Hypothalamus (tissue), 51 donors: ENCODE results near the gene RGL2.
"Not testable (repeated sequence)": the region's sequence is repeated elsewhere in the genome, so short reads cannot be mapped to it uniquely, and the experiment has no call there.

ENCODE experiments used
- DNase-seq, 51 donors: peaks; one replicate each; lab custom pipeline; 2025; lab: John Stamatoyannopoulos, UW

Gene RGL2

GRCh38 chr6:33295621-33296369, 2.9 kb downstream of the RGL2 start:
- DNase-seq: no peak

GRCh38 chr6:33294086-33294823, 4.5 kb downstream of the RGL2 start:
- DNase-seq: no peak

- DNase-seq: no peak
Observed at GRCh38 chr6:33292996-33293682, 5.6 kb downstream of the RGL2 start.

- no peak for DNase-seq
Observed at GRCh38 chr6:33290459-33290858, 8.3 kb downstream of the RGL2 start.

- no peak for DNase-seq
Observed at GRCh38 chr6:33289784-33290315, 8.9 kb downstream of the RGL2 start.

GRCh38 chr6:33288921-33289783, 9.6 kb downstream of the RGL2 start, which contains the start of the genes PFDN6 and WDR46:
Gene PFDN6, plus strand, starts transcription at chr6:33289601. Its CDS starts 256 bp downstream, at chr6:33289857.
Gene WDR46, minus strand, starts transcription at chr6:33289239. Its CDS starts 69 bp downstream, at chr6:33289170.
- DNase-seq: peak; percentile 44 to 100 (median 80)

DNA sequence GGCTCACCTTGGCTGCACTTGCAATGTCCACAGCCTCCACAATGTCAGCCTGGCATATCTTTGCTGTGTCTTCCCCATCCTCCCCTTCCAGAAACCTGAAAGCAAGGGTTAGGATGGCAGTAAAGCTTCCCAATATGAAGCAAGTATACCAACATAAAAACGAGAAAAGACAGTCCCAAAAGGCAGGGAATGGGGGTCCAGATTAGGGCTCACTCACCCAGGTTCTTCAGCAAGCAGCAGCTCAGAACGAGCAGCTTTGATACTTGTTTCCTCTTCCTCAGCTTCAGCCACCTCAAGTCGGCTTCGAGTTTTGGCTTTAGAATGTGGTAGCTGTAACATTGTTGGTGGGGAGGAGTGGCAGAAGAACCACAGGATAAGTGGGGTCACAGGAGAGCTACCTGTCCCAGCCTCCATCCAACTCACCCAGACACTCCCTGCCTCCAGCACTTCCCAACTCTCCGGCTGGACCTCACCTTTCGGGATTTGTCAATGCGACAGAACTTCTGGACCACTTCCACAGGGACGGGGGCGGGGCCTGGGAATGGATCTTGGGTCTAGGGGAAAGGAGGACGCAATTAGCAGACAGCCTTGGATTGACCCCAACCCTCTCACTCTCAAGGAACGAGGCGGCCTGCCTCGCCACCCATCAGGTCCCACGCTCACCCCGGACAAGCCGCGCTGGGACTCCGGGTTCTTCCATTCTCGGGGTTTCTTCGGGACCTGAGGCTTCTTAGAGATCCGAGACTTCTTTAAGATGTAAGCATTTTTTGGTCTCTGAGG, 10.4 kb downstream of the RGL2 start:
- DNase-seq: no peak

GRCh38 chr6:33286946-33287914, 11.5 kb downstream of the RGL2 start:
- DNase-seq: no peak

DNA sequence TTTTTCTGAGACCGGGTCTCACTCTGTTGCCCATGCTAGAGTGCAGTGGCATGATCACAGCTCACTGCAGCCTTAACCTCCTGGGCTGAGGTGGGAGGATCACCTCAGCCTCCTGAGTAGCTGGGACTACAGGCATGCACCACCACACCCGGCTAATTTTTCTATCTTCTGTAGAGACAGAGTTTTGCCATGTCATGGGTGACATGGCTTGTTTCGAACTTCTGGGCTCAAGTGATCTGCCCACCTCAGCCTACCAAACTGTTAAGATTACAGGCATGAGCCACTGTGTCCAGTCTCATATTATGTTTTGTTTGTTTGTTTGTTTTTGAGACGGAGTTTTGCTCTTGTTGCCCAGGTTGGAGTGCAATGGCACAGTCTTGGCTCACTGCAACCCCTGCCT, 13.5 kb downstream of the RGL2 start:
- DNase-seq: not testable (repeated sequence)

DNA sequence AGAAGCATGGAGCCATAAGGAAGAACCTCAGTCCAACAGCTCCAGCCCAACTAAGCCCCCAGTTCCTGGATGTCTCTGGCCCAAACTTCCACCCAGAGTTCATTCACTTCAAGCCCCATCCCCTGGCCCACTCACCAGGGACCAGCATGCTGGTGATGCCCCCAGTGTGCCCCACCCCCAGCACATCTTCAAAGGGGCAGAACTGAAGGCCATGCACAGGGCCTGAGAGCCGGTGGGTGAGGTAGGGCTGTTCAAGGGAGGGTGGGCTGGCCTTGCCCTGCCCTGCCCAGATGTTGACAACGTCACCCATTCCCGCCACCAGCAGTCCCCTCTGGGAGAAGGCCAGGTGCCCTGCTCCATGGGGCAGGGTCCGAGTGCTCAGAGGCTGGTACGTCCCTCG, 18.2 kb downstream of the RGL2 start:
- DNase-seq: no peak

- no peak for DNase-seq
Observed at GRCh38 chr6:33279971-33280511, 18.7 kb downstream of the RGL2 start.

DNA sequence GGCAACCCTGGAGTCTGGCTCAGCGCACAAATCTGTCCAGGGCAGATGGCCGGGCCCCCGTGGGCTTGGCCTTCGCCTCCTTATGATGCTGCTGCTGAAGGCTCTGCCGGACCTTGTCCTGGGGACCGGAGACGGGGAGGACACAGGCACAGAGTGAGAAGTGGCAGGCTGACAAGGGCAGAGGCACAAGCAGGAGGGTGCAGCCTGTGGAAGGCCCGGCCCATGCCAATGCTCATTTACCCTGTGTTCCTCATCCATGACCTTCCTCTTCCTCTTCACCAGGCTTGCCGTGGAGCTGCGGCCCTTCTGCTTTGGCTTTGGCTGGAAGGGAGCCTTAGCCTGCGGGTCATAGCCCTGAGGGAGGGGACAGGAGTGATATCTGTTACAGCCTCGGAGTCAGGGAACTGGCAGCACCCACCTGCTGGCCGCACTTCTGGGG, 19.5 kb downstream of the RGL2 start:
- DNase-seq: no peak

GRCh38 chr6:33278810-33279209, 19.9 kb downstream of the RGL2 start:
- DNase-seq: no peak

GRCh38 chr6:33278392-33278741, 20.4 kb downstream of the RGL2 start:
- DNase-seq: no peak

DNA sequence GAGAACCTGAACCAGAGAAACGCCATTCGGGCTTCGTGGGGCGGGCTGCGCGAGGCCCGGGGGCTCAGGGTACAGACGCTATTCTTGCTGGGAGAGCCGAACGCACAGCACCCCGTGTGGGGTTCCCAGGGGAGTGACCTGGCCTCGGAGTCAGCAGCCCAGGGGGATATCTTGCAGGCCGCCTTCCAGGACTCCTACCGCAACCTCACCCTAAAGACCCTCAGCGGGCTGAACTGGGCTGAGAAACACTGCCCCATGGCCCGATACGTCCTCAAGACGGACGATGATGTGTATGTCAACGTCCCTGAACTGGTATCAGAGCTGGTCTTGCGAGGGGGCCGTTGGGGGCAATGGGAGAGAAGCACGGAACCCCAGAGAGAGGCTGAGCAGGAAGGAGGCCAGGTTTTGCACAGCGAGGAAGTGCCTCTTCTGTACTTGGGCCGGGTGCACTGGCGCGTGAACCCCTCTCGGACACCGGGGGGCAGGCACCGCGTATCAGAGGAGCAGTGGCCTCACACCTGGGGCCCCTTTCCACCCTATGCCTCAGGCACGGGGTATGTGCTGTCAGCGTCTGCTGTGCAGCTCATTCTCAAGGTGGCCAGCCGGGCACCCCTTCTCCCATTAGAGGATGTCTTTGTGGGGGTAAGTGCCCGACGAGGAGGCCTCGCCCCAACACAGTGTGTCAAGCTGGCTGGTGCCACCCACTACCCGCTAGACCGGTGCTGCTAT, 20.9 kb downstream of the RGL2 start:
- DNase-seq: peak in 1 of 51 donors; percentile 22

DNA sequence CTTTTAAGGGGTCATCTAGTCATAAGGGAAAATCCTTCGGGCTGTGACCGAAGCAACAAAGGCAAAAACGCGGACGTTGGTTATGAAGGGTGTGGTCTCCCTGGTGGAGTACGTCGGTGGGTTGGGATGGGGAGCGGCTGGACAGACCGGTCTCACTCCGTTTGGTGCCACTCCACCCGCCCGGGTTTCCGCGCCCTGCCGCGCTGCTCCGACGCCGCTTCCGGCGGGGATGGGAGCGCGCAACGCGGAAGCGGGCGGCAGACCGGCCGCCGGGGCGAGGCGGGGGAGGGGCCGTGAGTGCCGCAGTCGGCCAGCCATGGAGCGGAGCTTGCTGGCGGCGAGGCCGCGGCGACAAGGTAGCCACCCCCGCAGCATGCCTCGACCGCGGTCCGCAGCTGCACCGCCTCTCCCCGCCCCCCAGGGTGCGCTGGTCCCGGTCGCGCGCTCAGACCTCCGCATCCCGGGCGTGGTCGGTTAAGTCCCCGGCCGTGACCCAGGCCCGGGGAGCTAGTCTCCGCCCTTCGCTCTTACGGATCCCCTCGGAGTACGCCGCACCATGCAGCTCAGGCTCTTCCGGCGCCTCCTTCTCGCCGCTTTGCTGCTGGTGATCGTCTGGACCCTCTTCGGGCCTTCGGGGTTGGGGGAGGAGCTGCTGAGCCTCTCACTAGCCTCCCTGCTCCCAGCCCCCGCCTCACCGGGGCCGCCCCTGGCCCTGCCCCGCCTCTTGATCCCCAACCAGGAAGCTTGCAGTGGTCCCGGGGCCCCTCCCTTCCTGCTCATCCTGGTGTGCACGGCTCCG, 21.7 kb downstream of the RGL2 start, which contains the start of gene B3GALT4:
Gene B3GALT4, plus strand, starts transcription at position 260 of the 799 bp plus-strand sequence. Its CDS starts 297 bp downstream, at position 557.
- DNase-seq: peak in 44 of 51 donors; percentile 9 to 80 (median 48)
